ENCODE data around the gene RAET1E.
"Not testable (repeated sequence)": the region's sequence is repeated elsewhere in the genome, so short reads cannot be mapped to it uniquely, and the experiment has no call there.

The RAET1E gene

DNA sequence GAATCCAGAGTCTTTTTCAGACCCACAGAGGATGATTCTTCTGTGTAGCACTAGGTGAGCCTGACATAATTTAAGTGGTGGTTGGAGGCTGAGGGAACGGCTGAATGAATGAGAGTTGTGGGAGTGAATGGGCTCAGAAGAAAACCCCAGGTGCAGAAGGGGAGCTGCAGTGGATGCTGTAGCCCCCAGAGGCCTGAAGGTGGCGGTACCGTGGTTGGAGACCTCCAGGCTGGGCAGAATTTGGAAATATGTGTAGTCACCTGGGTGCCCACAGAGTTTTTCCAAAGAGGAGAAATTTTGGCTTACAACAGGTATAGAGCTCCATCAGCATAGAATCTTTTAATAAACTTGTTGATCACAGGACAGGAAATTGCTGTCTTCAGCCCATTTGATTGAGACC is 31.5 kb upstream of the RAET1E start:
- no peak for DNase-seq (ENCODE audit: low read depth in 3 of 3)

GRCh38 chr6:149927025-149927424 is 29.1 kb upstream of the RAET1E start:
- not testable (repeated sequence) for DNase-seq (ENCODE audit: low read depth in 3 of 3)

GRCh38 chr6:149925974-149926777 is 28.3 kb upstream of the RAET1E start:
- DNase-seq (ENCODE audit: low read depth in 3 of 3), result peak; percentile 57 to 88 (median 62)

- no peak for DNase-seq (ENCODE audit: low read depth in 3 of 3)
Observed at GRCh38 chr6:149925253-149925973, 27.5 kb upstream of the RAET1E start.

DNA sequence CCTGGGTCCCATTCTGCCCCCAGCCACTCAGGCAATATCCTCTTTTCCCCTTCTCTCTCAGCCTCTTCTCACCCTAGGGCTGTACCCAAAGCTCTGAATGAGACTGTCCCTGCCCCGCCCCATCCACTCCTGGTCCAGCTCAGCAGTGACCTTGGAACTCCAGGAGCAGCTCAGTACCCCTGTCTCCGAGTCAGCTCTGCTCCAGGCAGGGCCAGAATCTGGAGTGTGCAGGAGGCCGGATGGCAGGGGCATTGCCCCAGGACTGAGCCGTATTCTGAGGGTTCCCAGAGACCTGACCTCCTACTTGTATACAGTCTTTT is 27.0 kb upstream of the RAET1E start:
- DNase-seq (ENCODE audit: low read depth in 3 of 3), result no peak

DNA sequence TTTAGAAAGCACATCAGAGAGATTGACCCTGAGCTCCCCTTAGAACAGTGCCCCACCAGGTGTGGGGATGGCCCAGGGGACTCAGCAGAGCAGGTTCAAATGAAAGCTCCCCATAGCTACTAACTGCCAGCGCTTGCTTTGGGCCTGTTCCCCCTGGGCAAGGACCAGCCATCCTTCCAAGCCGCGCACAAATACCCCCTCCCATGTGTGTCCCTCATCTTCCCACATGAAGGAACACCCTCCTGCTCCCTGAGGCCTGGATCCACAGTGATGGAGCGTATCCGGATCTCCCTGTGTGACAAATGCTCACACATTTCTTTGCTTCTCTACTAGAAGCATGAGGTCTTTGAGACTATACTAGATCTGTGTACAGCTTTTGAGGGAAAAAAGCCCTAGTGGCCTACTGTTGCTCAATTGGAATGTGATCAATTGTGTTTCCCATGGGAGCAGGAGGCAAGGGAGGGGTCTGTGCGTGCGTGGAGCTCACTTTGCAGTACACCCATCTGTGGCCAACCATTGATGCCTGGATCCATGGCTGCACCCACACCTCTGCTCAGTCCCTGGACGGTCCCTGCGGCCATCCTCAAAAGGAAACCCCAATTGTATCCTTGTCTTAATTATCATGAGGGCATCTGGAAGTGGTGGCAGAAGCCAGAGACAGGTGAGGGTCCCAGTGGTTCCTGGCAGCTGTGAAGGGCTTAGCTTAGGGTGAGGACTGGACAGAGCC is 26.5 kb upstream of the RAET1E start:
- no peak for DNase-seq (ENCODE audit: low read depth in 3 of 3)

DNA sequence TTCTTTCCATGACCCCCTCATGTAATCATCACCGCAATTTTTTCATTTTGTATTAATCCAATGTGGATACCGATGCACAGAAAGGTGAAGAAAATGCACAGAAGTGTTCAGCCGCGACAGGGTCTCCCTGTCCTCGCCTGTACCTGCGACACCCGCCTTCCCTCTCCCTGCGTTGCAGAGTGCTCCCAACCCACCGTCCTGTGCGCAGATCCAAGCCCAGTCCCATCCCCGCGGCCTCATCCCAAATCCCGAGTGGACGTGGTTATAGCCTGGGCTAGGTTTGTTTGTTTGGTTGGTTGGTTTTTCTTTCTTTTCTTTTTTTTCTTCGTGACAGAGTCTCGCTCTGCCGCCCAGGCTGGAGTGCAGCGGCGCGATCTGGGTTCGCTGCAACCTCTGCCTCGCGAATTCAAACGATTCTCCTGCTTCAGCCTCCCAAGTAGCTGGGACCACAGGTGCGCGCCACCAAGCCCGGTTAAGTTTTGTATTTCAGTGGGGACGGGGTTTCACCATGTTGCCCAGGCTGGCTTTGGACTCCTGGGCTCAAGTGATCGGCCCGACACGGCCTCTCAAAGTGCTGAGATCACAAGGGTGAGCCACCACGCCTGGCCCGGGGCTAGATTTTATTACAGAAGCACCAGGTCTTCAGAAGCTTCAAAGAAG is 25.5 kb upstream of the RAET1E start:
- DNase-seq (ENCODE audit: low read depth in 3 of 3), result no peak

DNA sequence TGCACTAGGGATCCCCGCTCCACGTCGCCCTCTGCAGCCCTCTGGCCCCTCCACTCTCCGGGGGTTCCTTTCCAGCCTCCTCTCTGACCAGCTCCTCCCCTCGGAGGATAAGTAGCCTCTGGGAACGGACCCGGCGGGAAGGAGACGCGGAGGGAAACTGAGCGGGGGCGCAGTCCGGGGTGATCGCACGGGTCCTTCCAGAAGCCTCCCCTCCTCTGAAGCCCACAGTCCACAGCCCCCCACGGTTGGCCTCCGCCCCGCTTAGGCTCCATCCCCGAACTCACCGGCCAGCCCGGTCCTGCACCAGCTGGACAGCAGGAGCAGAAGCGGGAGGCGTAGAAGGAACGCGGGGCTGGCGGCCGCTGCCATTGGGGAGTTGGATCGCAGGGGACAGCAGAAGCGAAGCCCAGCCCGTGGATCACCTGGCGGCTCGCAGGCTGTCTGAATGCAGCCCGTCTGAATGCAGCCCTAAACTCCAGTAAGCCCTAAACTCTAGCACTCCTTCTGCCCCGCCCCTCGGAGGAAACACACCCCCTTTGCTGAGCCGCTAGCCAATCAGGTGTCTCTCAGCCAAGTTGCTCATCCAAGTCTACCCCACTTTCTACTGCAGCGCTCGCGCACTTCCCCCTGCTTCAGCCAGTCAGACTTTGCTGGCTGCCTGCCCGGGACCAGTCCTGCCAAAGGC is 24.9 kb upstream of the RAET1E start, which contains the start of gene RAET1G:
TSS of gene RAET1G (minus strand) at position 480 of the 685 bp plus-strand sequence. CDS start at position 369, 111 bp downstream.
- DNase-seq (ENCODE audit: low read depth in 3 of 3), result peak; percentile 65 to 85 (median 75)

- DNase-seq (ENCODE audit: low read depth in 3 of 3), result not testable (repeated sequence)
Observed at GRCh38 chr6:149922091-149922490, 24.2 kb upstream of the RAET1E start.

- no peak for DNase-seq (ENCODE audit: low read depth in 3 of 3)
Observed at GRCh38 chr6:149921361-149921760, 23.4 kb upstream of the RAET1E start.

- no peak for DNase-seq (ENCODE audit: low read depth in 3 of 3)
Observed at GRCh38 chr6:149919834-149920225, 21.9 kb upstream of the RAET1E start.

DNA sequence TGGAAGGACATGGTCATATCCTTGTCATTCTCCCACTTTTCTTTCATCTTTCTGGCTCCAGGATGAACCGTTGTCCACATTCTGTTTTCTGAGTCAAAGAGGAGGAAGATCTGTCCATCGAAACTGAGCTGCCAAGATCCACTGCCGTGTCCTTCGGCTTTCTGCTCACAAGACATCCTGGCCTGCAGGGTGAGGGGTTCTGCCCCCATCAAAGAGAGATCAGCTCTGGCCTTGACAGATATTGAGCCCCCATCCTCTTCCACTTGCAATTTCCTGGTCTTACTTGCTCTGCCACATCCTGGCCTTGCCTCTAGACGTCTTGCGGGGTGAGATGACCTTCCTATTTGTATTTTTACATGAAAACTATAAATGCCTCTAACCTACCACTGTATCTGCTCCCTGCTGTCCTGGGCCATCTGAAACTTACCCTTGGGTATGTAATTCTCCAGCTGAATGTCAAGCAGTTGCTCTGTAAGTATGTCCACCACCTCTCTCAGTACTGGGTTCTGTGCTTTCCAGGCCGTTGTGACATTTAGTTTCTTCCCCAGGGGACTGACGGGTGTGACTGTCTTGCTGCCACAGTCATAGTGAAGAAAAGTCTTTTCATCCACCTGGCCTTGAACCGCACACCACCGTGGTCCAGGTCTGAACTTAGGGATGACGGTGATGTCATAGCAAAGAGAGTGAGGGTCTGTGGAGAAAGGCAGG is 21.4 kb upstream of the RAET1E start:
- DNase-seq (ENCODE audit: low read depth in 3 of 3), result not testable (repeated sequence)

GRCh38 chr6:149918151-149918905 is 20.4 kb upstream of the RAET1E start:
- DNase-seq (ENCODE audit: low read depth in 3 of 3), result no peak

- DNase-seq (ENCODE audit: low read depth in 3 of 3), result no peak
Observed at GRCh38 chr6:149917679-149918078, 19.8 kb upstream of the RAET1E start.

- DNase-seq (ENCODE audit: low read depth in 3 of 3), result no peak
Observed at GRCh38 chr6:149915970-149916865, 18.3 kb upstream of the RAET1E start.

DNA sequence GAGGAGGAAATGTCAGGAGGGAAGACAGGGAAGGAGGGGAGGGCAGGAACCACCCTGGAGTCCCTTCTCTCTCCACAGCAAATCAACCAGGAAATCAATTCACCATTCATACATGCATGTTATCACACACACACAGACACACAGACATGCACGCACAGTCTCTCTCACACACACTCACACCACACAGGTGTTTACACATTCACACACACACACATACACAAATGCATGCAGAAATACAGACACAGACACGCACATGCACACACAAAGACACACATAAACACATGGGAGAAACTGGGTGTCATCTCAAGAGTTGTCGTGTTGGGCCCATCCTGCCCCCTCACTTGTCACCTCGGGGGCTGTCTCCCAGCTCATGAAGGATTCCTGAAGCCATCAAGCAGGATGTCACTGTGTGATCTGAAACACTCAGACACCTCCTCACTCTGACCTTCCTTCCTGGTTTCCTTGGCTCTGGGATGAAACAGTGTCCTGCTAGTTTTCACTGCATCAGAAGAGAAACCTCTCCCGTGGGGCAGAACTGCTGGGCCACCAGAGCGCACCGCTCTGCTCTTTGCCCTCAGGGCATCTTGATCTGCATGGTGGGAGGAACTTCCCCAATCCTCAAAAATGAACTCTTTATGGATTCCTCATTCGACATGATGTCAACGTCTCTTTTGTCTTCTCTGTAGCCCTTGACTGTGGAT is 15.8 kb upstream of the RAET1E start:
- DNase-seq (ENCODE audit: low read depth in 3 of 3), result no peak

GRCh38 chr6:149913085-149913484 is 15.2 kb upstream of the RAET1E start:
- DNase-seq (ENCODE audit: low read depth in 3 of 3), result no peak

DNA sequence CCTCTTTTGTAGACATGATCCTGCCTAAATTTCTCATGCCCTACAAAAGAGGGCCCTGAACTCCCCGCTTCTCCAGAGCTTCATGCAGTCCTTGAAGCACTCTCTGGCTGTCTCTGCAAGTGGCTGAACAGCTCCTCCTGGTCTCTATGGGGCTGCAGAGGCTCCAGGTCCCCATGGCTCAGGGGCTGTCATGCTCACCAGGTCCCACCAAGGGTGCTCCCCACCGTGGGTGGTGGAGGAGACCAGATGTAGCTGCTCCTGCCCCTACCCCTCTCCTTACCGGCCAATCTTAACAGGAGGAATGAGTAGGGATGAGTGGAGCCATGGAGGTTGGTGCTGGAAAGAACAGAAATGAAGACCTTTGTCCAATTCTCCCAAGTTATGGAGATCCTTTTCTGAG is 14.8 kb upstream of the RAET1E start:
- DNase-seq (ENCODE audit: low read depth in 3 of 3), result not testable (repeated sequence)
